ENCODE results near the gene TMEM240.
"Not testable (repeated sequence)": the region's sequence is repeated elsewhere in the genome, so short reads cannot be mapped to it uniquely, and the experiment has no call there.

TMEM240 gene

DNA sequence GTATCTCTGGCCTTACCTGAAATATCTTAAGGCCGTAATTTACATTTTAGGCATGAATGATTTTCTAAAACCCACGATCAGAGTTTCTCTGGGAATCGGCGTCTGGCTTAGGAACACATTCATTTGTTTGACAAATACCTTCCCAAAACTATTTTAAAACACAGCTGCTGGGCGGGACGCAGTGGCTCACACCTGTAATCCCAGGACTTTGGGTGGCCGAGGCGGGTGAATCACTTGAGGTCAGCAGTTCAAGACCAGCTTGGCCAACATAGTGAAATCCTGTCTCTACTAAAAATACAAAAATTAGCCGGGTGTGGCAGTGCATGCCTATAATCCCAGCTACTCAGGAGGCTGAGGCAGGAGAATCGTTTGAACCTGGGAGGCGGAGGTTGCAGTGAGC lies 16.5 kb upstream of the TMEM240 start:
- DNase-seq = not testable (repeated sequence)

DNA sequence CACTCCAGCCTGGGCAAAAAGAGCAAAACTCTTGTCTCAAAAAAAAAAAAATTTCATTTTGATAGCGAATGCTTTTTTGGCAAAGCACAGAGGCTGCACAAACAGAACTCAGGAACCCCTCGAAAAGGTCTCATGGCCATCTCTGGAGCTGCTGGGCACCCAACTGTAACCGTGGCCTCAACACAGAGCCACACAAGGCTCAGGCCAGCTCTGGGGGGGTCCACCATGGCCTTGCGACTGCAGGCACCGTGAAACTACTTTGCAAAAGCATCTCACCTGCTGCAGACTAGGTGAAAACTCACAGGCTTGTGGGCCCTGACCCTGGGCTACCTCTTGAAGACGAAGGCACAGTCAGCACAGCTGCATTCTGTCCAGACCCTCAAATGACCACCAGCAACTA lies 16.1 kb upstream of the TMEM240 start:
- DNase-seq = no peak

DNA sequence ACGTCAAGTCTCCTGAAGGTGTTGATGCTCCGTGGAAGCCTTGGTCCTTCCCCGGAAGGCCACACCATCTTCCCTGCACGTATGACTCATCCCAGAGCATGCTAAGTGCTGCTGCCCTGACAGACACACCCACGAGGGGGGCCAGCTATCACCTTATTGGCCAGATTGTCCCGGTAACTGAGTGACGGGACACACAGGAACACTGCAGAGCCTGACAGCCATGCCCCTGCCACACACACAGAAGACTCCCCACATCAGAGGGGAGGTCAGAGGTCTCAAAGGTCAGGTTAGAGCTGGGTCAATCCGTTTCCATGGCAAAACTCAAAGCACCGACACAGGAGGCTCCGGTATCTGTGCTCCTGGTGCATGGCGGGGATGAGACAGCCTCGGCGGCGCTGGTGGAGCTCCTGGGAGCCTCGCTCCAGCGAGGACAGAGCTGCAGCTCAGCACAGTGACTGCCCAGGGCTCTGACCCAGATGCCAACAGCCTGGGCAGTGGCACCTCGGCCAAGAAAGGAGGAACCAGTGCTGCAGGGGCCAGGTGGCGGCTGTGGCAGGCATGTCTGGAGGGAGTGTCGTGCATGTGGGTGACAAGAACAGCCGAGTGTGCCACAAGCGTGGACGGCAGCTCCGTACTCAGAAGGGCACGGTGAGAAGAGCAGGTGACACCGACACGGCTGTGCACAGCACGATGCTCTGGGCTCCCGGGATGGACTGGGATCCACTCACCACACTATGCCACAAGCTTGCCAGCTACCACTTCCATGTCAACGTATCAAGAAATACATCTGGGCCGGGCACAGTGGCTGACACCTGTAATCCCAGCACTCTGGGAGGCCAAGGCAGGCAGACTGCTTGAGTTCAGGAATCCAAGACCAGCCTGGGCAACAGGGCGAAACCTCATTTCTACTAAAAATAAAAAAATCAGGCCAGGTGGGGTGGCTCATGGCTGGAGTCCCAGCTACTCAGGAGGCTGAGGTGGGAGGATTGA lies 14.8 kb upstream of the TMEM240 start:
- no peak for DNase-seq

DNA sequence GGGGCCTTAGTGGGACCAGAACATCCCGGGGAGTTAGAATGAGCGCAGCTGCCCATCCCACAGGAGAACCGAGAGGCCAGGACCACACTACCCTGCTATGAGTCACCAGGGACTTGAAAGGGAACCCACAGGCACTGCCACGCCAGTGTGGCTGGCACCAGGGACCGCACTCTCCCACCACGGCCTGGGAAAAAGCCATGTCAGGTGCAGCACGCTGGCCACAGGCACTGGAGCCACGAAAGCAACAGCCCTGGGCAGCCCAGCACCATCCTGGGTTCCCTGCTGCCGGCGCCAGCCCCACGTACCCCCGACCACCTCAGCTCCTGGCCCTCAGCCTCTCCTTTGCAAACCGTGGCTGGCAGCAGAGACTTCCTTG lies 14.1 kb upstream of the TMEM240 start:
- no peak for DNase-seq

DNA sequence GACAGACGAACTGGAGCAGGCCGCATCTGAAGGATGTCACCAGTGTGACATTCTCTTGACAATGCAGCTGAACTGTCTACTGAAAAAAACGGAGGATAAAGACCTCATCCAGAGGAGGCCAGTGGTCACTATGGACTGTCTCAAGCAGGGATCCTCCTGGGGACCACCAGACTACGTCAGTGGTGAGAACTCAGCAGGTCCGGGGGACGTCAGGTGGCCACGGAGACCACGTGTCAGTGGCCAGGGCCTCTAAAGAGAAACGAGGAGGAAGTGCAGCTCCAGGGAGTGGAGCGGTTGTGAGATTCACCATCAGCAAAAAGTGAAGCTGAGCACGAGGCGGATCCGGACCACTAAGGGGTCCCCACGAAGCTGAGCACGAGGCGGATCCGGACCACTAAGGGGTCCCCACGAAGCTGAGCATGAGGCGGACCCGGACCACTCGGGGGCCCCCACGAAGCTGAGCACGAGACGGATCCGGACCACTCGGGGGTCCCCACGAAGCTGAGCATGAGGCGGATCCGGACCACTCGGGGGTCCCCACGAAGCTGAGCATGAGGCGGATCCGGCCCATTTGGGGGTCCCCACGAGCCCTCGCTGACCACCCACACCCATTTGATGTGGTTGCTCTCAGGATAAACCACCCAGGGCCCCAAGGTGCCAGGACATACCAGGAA lies 13.5 kb upstream of the TMEM240 start:
- DNase-seq = no peak

DNA sequence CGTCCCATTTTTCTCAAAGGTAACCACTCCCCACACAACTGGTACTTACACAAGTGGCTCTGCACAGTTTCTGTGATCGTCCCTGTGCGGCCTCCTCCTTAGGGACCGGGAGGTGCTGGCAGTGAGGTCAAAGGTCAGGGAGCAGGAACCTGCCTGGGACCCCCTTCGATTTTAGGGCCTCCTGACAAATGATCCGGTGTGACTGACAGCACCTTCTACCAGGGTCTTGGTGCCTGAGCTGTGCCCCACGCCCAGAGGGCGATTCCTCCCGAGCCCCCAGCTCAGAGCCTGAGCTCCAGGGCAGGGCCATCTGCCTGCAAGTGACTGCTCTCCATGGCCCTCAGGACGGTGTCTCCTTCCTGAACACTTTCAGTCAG lies 11.8 kb upstream of the TMEM240 start:
- DNase-seq = no peak

DNA sequence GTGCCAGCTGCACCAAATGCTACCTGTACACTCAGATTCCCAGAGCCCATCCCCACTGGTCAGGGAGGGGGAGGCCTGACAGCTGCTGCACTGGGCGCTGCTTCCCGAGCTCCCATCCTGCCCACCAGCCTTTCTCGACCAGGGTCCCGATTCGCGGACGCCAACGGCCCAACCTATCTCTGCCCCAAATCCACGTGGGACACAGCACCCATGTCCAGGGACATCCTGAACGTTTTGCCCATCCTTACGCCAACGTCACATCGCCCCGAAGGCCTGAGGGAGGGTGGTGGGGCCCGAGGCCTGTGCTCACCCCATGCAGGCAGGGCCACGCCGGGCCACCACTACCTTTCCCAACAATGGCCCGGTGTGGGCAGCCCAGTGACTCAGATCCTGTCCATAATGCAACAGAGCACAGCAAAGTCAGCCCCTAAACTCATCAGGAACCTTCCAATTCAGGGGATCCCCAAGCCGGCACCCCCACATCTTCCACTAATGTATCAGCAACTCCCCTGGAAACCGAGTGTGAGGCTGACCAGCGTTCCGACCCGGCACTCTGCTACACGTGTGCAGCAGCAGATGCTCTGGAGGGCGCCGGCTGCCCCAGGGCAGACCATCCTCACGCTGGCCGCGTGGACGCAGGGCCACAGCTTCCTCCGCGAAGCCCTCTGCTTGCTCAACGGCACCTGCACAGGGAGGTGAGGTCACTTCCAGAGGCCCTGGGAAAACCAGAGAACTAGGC lies 11.3 kb upstream of the TMEM240 start:
- DNase-seq = no peak

DNA sequence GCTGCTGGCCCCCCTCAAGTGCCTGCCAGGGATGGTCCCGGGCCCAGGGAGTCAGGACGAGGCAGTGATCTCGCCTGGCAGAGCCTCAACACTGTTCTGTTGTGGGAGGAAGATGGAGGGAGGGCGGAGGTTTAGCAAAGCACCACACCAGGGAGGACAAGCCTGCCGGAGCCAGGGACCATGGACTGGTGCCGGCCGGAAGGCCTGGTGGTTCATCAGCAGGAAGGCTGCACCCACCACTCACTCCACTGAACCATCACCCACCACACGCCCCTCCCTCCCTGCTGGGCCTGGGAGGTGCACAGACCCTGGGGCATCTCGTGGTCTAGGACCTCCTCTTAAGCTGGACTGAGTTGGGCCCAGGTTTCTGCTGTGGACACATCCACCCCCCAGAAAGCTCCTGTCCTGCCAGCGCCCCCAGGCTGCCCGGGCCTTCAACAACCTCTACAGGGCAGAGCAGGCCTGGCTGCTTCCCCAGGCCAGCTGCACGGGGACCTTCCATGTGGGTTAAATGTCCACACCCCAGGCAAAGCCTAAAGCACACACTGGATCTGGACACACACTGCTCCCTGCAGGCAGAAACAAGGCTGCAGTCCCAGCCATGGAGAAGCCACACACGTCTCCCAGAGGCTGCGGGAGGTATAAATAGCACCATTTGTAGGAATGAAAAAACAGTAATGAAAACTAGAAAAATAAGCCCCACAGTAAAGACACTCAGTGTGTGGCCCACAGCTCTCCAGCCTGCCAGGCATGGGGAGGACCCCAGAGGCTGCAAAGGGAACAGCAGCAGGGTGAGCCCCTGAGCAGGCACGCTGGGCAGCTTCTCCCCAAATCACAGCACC lies 10.4 kb upstream of the TMEM240 start:
- DNase-seq = no peak

DNA sequence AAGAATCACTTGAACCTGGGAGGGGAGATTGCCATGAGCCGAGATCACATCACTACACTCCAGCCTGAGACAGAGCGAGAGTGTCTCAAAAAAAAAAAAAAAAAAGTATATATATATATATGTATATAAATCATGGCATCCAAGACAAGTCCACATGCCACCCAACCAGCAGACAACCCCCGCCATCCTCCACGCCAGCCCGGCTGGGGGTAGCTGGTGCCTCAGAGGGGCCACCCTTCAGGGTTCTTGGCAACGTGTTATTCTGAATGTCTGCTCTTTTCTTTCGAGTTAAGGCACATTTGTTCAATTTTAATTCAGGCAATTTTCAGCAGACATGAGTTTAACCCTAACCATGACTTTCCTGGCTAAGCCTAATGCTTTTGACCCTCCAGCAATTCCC lies 9.7 kb upstream of the TMEM240 start:
- DNase-seq = no peak

DNA sequence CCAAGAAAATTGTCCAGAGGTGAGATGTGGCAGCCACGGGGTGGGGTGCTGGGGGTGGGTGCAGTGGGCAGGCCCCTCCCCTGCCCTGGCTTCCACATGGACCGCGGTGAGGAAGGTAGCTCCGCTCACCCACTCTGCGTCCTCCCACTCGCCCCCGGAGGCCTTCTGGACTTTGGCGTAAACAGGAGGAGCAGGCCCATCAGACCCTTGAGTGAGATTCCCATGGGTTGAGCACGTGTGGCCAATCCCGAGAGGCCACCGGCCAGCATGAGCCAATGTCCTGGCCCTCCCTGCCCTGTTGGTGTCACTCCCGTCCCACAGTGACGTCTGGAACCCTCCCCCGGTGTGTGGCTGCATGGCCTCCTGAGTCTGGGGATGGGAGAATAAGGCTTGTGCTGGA lies 8.2 kb upstream of the TMEM240 start:
- no peak for DNase-seq

DNA sequence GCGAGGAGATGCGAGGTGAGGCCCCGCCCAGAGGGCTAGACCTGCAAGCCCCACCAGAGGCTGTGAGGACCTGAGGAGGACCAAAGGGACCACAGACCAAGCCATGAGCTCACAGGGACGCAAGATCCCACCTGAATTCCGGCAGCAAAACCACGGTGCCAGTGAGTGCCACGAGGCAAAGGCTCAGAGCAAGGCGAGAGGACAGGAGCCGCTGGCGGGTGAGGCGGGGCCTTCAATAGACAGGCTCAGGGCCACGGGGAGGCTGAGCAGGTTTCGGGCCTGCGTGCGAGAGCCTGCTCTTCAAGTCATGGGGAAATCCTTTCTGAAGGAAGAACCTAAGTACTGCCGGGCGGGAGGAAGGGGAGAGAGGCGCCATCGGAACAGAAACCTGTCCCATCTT lies 7.1 kb upstream of the TMEM240 start:
- DNase-seq = no peak

DNA sequence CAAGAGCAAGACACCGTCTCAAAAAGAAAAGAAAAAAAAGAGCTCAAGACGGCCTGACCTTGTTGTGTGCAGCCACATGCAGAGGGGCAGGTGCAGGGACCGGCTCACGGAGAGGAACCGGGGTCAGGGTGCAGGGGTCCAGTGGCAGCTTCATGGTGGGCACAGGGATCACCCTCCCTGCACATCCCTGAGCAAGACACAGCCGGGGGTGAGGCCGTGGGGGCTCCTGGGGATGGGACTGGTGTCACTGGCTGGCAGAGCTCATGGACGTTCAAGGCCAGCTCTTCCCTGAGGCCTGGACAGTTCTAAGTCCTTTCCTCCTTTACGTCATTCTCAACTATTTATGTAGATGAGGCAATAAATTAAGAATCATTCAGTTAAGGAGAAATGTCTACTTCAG lies 6.6 kb upstream of the TMEM240 start:
- DNase-seq = no peak

DNA sequence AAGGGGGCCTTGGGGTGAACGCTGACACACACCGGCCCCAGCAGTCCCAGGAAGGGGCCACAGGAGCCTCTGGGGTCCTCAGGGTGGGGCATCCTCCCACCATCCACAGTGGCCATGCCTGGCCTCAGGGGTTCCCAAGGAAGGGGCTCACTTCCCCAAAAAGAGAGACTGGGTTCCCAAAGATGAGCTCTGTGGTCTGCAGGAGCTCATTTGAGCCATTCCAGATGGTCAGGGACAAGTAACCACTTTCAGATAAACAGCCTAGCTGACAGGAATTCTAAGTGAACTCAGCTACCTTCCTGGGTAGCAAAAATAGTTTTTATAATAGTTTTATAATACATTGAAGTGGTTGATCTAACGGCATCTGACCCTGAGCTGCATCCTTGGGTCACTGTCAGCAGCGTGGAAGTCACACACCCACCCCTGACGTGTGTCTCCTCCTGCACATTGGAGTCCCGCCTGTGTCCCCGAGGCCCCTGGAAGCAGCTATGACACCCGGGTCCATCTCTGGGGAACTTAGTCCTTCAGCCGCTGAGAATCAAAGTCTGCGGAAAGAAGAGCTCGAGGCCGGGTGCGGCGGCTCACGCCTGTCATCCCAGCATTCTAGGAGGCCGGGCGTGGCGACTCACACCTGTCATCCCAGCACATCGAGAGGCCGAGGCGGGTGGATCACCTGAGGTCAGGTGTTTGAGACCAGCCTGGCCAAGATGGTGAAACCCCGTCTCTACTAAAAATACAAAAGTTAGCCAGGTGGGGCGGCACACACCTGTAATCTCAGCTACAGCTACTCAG lies 5.7 kb upstream of the TMEM240 start:
- no peak for DNase-seq

DNA sequence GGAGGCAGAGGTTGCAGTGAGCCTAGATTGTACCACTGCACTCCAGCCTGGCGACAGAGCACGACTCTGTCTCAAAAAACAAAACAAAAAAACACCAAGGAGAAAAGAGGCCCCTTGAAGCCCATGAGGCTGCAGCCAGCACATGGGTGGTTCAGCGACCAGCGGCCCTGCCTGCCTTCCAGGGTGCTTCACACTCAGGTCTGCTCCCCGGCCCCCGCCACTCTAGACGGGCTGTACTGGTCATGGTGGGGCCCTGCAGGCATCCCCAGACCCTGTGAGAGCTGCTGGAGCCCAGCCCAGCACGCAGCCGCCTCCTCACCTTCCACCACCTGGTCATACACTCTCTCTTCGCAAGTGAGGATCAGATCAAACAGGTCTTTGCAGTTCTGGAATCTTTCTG lies 4.1 kb upstream of the TMEM240 start:
- DNase-seq = no peak

DNA sequence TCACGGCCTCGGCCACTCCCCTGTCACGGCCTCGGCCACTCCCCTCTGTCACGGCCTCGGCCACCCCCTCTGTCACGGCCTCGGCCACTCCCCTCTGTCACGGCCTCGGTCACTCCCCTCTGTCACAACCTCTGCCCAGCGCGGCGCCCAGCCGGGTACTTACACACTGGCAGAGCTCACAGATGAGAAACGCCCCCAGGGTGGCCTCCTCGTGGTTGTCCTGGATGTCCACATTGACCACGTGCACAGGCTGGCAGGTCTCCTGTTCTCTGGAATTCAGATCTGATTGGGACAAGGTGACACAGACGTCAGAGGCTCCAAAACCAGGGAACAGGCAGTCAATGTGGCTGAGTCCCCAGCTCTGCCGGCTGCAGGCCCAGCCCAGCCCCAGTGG lies 3.3 kb upstream of the TMEM240 start:
- no peak for DNase-seq

DNA sequence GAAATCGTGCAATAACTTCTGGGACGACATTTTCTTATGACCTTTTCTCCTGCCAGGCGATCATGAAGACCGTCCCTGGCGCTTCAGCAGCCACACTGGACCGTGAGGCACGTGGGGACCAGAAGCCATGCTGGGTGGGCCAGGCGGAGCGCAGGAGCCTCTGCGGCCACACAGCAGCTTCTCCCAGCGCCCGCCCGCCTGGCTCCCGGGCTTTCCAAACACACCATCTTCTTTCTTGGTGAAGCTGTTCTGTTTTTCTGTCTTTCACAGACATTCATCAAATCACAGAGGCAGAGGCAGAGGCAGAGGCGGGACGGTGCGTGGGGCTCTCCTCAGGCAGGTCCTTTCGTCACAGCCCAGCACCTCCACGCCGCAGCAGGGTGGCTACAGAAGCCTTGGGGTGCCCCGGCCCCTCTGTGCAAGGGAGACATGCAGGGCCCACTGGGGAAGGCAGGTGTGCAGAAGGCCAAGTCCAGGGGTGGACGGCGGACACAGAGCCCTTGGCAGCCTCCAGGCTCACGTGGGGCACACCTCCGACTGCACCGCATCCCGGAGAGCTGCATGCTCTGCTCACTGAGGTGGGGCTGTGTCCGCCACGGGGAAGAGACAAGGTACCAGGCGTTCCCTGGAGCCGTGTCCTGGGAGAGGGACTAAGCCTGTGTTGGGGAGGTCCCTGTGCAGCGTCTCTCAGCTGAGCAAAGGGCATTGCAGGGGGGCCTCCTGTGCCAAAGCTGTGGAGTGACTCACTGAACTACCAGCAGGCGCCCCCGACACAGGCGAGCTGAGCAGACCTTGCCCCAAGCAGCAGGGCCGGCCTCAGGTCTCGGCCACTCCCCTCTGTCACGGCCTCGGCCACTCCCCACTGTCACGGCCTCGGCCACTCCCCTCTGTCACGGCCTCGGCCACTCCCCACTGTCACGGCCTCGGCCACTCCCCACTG lies 2.6 kb upstream of the TMEM240 start:
- DNase-seq = peak; percentile 17

DNA sequence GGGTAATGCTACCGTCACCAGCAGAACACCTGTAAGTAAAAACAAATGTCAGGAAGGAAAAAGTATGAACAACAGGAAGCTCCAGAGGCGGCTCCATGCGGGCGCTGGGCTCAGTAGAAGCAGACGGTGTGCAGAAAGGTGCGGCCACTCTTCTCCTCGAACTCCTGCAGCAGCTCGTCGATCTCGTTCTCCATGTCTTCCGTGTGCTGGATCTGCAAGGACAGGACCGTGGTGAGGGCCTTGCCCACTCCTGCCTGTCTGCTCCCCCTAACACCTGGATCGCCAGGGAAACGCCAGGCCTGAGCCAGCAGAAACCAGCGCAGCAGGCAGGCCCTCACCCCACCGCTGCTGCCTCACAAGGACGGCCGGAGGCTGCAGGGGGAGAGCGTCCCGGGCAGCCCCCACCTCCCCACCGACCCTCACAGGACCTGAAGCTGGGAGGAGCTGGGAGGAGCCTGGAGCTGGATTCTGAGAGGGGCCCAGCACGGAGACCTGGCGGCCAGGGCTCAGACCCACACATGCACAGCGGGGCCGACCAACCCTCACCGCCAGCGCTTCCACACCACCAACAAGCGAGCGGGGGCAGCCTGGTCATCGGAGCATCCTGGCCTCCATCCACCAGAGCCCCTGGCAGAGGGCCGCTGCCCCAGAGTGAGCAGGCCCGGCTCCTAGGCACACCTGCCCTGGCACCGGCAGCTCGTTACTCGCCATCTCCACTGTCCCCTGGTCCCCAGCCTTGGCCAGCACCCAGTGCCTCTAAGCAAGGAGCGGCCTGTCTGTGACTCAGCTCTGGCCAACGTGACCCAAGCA lies 1.7 kb upstream of the TMEM240 start:
- DNase-seq = no peak

DNA sequence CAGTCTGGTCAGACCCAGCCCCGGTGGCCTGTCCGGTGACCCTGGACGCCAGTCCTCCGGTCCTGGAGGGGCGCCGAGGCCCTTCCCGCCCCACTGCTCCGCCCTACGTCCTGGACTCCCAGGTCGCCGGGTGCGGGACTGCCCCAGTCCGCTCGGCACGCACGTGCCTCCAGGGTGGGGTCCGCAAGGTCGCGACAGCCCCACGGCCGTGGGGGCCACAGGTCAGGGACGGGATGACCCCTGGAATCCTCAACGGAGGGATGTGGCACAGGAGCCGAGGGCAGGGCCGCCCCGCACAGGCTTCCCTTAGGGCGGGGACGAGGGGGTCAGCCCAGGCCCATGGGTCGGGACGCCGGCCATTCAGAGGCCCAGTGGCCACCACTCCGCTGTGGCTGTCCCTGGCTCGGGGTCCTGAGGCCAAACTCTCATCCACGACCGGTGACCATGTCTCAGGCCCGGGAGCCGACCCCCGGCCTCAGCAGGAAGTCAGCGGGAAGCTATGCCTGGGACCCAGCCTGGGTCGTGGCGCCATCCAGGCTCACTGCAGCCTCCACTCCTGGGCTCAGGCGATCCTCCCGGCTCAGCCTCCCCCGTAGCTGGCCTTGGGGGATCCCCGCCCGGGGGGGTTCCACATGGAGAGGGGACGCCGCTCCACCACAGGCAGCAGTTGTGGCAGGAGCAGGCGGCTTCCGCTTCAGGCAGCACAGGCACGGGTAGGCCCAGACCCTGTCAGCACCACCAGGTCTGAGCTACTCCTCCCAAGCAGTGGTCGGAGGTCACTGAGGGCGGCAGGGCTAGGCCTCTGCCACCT lies 599 bp upstream of the TMEM240 start:
- DNase-seq = no peak

Data from activated CD4-positive, alpha-beta T cell treated with anti-CD3 and anti-CD28 coated beads for 48 hours (primary cell).